PFSK-1 (cell line): ENCODE measurements around the gene CD300H.

Experiments used
- FOXP2 ChIP-seq: optimal IDR thresholded peaks from 2 replicates; pipeline ENCODE3; 2011; ENCODE audit warnings: borderline replicate concordance, control low read depth, inconsistent platforms; ENCODE audit not compliant: insufficient read depth; ENCODE audit errors: extremely low read length, extremely low read depth
- POLR2AphosphoS5 ChIP-seq: IDR thresholded peaks from 2 replicates; pipeline ENCODE4 v1.6.1; 2012; ENCODE audit warnings: low read depth, mild to moderate bottlenecking, control low read depth, low read length, moderate library complexity
- REST ChIP-seq, 2 experiments: IDR thresholded peaks; 2 replicates each; pipeline versions ENCODE4 v1.6.1 to v1.8.0; 2011 to 2012; ENCODE audit warnings: low read depth in 2 of 2, low read length in 2 of 2, control low read depth in 1 of 2, inconsistent platforms in 1 of 2, mild to moderate bottlenecking in 1 of 2, moderate library complexity in 1 of 2; ENCODE audit not compliant: insufficient read depth in 1 of 2
- SIN3A ChIP-seq: IDR thresholded peaks from 2 replicates; pipeline ENCODE4 v1.6.1; 2012; ENCODE audit warnings: mild to moderate bottlenecking, low read length, moderate library complexity, borderline replicate concordance; ENCODE audit not compliant: insufficient read depth
- TAF1 ChIP-seq: IDR thresholded peaks from 2 replicates; pipeline ENCODE4 v1.6.1; 2012; ENCODE audit warnings: low read length, control low read depth, borderline replicate concordance; ENCODE audit not compliant: insufficient read depth

Gene CD300H

GRCh38 chr17:74512624-74513091, 54.7 kb downstream of the CD300H start:
- TF ChIP-seq SIN3A: no peak
- no peak for TF ChIP-seq POLR2AphosphoS5
- no peak for TF ChIP-seq TAF1
- no peak for TF ChIP-seq FOXP2
- no peak for TF ChIP-seq REST (IDR thresholded peaks at IDR 0.05; ENCODE audit: insufficient read depth in 1 of 2, low read depth in 2 of 2, low read length in 2 of 2)

- no peak for TF ChIP-seq TAF1
- TF ChIP-seq FOXP2: no peak
- no peak for TF ChIP-seq REST (IDR thresholded peaks at IDR 0.05; ENCODE audit: insufficient read depth in 1 of 2, low read depth in 2 of 2, low read length in 2 of 2)
- TF ChIP-seq POLR2AphosphoS5: no peak
- TF ChIP-seq SIN3A: no peak
Measured at GRCh38 chr17:74512036-74512435, 55.3 kb downstream of the CD300H start.
